HG02763 (cell line): ENCODE data around the gene BAIAP3.
"Not testable (repeated sequence)": the region's sequence is repeated elsewhere in the genome, so short reads cannot be mapped to it uniquely, and the experiment has no call there.

Experiments used
- ATAC-seq: cut with Tn5 transposase; IDR thresholded peaks from one replicate; pipeline ENCODE4 v1.9.1; 2021; ENCODE audit warnings: mild to moderate bottlenecking, moderate library complexity; ENCODE audit not compliant: unreplicated experiment

BAIAP3 gene

DNA sequence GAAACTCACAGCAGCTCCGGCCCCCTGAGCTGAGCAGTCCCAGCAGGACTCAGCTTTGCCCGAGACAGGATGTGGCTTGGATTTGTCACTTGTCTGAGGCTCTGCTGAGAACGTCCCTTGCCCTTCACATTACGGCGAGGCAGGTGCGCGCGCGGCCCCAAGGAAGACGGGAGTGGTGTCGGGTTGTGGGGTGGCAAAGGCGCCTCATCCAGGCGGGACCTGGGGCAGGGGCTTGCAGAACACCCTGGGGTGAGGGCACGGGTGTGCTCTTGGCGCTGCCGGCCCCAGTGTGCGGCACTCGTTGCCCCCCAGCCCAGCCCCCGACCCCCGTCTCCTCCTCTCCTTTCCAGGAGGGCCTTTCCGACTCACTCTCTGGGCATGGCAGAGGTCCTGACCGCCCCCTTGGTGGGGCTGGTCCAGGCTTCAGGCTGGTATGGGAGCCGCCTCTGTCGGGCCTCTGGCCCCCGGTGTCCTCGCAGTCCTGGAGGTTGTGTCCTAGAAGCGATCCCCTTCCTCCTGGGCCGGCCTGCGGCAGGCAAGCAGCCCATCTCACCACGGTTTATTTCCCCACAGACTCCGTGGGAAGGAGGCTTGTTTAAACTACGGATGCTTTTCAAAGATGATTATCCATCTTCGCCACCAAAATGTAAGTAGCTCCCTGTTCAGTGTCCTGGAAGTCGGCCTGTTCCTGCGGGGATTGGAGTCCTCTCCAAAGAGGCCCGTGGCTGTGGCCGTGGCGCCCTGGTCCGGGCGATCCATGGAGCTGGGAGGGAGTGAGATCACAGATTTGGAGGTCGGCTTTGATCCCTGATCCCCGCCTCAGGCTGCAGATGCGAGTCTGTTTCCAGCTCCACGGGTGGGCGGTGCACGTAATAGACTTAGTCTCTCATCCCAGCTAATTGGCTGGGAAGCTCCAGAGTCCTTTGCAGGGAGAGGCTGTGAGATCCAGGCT is 18.1 kb upstream of the BAIAP3 start:
- no peak for ATAC-seq

DNA sequence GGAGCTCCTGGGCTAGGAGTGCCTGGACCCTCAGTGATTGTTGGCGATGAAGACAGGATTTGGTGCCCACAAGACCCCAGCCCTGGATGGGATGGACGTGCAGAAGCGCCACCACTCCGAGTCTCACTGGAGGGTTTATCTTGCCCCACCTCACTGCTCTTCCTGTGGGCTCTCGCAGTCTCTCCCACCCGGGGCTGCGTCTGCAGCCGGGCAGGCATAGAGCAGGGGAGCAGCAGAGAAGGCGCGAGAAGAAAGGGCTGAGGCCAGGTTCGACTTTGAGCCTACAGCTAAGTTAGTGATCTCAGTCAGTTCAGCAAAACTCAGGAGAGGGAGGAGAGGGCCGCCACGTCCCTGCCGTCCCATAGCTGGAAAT is 17.4 kb upstream of the BAIAP3 start:
- ATAC-seq: no peak

DNA sequence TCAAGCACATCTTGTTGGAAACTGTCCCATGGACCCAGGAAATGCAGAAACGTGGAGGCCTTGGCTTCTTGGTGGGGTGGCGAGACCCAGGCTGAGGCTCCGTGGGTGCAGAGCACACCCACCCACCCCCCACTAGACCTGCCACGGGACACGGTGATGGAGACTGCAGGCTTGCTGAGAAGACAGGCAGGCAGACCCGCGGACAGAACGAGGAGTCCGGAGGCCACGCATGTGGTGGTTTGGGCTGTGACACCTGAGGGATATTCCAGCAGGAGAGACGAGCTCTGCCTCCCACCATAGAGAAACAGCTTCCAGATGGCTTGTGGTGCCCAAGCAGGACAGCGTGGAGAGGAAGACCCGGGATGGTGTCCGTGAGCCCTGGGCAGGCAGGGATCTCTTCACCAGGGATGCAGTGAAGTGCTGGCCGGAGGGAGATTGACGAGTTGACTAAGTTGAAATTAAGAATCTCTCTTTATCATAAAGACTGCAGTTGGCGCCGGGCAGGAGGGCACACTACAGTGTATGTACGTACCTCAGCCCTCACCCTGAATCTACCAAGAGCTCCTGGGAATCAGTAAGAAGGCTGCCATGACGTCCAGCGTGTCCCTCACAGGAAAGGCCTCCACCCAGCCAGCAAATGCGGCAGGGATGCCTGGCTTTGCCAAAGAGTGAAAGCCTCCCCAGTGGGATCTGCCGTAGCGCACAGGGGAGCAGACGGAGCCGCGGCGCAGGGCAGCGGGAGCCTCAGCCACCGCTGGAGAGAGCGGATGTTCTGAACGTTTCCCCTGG is 15.8 kb upstream of the BAIAP3 start:
- no peak for ATAC-seq

DNA sequence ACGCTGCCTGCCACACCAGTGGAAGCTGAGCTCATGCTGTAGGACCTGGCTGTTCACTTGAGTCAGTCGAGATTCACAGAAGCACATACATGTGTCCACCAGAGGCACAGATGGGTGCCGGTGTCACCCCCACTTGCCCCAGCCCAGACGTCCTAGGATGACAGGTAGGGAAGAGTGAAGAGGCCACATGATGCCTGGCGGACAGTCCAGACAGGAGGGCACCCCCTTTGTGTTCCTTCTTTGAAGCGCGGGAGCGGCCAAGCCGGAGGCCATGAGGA is 15.2 kb upstream of the BAIAP3 start:
- no peak for ATAC-seq

DNA sequence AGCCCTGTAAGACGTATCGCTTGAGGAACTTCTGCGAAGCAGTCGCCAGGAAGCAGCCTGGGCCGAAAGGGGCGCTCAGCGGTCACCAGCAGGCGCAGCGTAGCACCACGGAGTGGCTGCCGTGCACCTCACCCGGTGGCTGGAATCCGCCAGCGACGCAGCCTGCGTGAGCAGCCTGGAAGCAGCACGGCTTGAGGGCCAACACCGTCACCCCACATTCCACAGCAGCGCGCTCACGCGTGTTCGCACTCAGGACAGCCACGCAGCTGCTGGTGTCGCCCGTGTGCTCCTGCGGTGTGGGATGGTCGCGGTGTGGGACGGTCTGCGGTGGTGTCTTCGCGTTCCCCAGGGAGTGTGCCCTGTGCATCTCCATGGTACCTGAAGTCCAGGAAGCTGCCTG is 14.4 kb upstream of the BAIAP3 start:
- no peak for ATAC-seq

DNA sequence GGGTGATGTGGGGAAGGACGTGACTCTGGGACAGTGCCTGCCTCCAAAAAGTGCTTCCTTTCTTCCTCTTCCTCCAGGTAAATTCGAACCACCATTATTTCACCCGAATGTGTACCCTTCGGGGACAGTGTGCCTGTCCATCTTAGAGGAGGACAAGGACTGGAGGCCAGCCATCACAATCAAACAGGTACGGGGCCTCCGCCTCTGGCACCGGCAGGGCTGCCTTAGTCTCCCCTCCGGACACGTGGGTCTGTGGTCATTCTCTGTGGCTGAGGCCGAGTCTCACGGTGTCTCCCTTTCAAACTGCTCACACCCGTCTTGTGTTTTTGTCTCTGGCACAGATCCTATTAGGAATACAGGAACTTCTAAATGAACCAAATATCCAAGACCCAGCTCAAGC is 13.3 kb upstream of the BAIAP3 start:
- no peak for ATAC-seq

DNA sequence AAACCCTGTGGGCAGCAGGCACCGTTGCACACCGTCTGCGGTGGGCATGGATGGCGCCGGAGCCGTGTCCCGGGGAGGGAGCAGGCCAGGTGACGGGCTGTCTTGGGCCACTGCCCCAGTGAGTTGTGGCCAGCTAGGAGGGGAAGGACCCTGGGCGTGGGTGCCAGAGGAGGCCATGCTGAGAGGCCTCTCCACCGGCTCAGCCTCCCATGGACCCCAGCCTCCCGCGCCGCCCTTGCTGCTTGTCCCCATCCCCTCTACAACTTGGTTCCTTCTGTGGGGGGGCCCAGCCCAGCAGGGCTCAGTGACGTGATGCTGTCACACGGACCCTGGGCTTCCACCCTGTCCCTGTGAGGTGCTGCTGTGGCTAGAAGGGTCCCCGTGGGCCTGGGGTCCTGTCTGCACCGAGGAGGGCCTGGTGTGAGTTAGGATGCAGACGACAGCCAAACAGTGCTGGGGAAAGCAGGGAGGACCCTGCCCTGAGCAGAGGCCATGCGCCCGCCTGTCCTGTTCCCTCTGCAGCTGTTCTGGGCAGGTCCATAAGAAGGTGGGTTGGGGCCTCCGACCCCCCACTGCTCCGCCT is 12.7 kb upstream of the BAIAP3 start:
- no peak for ATAC-seq

DNA sequence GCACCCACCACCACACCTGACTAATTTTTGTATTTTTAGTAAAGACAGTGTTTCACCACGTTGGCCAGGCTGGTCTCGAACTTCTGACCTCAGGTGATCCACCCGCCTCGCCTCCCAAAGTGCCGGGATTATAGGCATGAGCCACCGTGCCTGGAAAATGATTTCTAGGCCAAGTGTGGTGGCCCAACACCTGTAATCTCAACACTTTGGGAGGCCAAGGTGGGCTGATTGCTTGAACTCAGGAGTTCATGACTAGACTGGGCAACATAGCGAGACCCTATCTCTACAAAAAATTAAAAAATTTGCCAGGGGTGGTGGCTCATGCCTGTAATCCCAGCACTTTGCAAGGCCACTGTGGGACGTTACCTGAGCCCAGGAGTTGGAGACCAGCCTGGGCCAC is 11.0 kb upstream of the BAIAP3 start:
- ATAC-seq: no peak

DNA sequence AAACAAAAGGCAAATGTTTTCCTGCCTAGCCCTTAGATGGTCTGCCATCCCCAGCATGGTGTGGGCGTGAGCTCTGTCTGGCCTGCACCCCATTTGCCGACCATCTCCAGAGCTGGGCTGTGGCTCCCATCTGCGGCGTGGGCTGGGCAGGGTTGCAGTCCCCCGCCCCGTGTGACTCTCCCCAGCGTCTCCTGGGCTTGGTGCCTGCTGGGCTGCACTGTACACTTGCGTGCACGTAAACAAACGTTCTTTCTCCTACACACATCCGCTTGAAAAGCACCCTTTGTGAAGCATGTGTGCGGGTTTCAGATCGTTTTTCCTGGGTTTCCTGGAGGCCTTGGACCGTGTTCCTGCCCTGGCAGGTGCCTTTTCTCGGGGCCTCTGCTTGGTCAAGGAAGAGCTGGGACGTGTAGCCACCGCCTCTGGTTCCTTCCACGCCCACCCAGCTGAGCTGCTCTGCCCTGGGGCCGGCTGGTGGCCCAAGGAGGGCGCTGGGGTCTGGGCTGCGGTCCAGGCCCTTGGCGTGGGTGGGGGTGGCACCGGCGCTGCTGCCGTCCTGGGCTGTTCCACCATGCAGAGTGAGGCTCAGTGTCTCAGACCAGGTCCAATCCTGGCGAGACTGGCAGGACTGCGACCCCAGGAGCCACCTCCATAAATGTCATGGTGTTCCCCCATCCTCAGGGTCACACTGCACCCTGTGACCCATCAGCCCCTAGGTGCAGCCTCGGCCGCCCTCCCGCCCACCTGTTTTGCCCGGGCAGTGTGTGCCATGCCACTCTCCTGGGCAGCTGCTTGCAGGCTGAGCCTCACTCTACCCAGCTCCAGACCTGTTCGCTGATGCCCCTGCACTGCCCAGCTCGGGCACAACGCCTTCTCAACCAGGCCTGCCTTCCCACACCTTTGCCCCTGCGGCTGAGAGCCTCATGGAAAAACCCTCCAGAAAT is 9.9 kb upstream of the BAIAP3 start:
- ATAC-seq: no peak

DNA sequence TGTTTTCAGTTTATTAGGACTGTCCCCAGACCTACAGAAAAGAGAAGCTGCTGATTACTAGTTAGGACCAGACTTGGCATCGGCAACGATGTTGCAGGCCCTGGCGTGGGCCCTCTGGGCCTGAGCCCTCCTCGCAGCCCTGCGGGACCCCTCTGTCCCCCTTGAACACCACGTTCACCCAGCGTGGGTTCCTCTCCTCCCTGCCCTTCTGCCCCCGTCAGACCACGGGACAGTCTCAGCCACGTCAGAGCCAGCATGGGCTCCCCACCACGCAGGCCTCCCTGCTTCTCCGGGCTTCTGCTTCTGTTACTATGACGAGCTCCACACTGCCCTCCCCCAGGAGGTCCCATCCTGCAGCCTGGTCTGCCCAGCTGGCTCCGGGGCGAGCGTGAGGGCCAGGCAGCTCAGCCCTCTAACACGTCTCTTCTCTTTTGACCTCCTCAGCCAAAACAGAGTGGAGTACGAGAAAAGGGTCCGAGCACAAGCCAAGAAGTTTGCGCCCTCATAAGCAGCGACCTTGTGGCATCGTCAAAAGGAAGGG is 9.1 kb upstream of the BAIAP3 start:
- no peak for ATAC-seq

DNA sequence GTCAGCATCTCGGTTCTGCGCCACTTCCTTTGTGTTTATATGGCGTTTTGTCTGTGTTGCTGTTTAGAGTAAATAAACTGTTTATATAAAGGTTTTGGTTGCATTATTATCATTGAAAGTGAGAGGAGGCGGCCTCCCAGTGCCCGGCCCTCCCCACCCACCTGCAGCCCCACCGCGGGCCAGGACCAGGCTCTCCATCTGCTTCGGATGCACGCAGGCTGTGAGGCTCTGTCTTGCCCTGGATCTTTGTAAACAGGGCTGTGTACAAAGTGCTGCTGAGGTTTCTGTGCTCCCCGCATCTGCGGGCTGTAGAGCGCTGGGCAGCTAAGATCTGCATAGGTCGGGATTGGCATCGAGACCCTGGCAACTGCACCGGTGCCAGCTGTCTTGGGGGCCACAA is 8.2 kb upstream of the BAIAP3 start:
- ATAC-seq: no peak

DNA sequence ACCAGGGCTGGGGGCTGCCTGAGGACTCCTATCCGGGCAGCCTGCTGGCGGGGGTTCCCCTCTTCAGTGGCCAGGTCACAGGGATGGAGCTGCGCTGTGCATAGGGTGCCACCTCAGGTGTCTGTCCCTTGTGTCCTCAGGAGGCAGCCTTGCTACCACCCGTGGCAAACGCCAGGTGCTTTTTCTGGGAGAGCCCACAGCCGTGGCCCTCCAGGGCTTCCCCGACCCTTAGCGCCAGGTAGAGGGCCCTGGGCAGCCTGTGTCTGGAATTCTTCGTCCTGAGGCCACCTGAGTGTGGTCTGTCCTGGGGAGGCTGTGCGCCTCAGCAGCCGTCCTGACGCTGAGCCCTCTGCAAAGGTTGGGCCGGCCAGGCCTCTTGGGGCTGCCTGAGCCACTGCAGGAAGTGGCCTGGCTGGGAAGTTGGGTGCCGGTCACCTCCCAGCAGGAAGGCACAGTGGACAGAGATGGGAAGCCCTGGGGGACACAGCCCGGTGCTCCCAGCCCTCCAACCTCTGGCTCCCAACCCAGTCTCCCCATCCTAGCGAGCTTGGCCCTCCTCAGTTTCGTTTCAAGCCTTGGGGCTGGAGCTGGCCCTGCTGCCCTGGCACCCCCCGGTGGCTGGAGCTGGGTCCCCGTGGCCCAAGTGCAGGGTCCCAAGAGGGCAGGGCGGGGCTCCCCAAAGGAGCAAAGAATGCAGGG is 7.6 kb upstream of the BAIAP3 start:
- no peak for ATAC-seq

DNA sequence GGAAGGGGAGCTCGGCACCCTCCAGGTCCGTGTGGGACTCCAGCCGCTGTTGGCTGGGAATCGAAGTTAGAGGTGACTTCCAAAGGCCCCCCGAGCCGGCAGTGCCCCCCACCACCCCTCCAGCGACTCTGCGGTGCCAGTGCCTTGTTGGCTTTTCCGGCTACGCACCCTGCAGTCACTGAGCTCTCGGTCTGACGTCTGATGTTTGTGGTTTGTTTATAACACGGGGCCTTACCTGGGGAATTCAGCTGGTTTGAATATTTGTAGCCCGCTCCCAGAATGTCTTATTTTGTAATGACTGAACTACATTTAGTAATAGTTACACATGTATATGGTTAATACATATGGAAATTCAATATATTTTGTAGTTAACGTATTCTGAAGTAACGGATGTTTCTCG is 7.1 kb upstream of the BAIAP3 start:
- ATAC-seq: no peak

DNA sequence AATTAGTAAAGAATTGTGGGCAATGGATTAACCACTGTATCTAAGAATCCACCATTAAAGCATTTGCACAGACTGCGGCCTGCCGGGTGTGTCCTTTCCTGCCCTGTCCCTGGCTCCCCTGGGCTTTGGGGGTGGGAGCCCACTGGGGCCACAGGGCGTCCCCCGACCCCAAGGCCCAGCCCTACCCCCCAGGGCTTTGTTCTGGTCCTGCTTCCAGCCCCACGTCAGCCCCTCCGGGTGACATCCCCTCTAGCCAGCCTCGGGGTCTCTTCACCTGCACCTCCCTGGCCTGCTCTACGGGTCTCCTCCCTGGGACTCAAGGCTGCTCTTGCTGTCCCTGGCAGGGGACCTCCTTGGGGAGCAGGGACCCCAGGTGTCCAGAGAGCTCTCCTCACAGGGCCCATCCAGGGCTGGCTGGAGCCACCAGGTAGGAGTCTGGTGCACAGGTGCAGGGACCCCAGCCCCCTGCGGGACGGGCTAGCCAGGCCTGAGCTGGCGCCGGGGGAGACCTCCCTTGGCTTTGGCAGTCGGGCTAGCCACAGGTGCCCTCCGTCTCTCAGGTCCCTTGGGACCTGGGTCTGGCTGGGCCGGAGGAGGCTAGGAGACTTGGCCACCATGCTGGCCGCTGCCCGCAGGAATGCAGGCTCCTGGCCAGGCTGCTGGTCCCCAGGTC is 6.4 kb upstream of the BAIAP3 start:
- ATAC-seq: no peak

DNA sequence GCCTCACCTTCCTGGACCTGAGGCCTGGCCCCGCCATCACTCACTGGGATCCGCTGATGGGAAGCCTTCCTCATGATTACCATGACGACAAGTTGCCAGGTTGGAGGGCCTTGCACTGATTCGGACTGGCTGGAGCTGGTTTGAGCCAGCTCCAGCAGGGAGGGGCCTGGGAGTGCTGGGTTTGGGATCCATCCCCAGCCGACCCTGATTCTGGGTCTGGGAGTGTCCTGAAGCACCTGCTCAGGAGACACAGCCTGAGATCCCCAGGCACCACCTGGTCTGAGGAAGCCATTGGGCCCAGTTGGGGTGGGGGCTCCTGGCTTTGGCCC is 5.9 kb upstream of the BAIAP3 start:
- ATAC-seq: no peak

DNA sequence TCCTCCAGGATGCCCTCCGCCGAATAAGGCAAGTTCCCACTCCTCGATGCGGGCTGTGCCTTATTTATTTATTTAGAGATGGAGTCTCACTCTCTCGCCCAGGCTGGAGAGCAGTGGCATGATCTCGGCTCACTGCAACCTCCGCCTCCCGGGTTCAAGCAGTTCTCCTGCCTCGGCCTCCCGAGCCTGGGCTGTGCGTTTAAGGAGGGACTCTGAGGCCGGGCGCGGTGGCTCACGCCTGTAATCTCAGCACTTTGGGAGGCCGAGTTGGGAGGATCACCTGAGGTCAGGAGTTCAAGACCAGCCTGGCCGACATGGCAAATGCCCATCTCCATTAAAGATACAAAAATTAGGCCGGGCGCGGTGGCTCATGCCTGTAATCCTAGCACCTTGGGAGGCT is 5.3 kb upstream of the BAIAP3 start:
- ATAC-seq: not testable (repeated sequence)

DNA sequence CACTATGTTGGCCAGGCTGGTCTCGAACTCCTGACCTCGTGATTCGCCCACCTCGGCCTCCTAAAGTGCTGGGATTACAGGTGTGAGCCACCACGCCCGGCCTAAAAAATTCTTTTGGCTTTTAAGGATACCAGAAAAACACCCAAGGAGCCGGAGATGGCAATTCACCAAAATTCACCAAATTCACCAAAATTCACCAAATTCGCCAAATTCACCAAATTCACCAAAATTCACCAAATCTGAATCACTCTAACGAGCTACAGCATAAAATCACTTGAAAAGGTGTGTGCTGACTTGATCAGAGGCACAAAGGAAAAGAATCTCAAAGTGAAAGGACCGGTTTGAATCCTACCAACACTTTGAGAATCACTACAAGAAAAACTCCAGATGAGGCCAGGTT is 4.5 kb upstream of the BAIAP3 start:
- not testable (repeated sequence) for ATAC-seq

DNA sequence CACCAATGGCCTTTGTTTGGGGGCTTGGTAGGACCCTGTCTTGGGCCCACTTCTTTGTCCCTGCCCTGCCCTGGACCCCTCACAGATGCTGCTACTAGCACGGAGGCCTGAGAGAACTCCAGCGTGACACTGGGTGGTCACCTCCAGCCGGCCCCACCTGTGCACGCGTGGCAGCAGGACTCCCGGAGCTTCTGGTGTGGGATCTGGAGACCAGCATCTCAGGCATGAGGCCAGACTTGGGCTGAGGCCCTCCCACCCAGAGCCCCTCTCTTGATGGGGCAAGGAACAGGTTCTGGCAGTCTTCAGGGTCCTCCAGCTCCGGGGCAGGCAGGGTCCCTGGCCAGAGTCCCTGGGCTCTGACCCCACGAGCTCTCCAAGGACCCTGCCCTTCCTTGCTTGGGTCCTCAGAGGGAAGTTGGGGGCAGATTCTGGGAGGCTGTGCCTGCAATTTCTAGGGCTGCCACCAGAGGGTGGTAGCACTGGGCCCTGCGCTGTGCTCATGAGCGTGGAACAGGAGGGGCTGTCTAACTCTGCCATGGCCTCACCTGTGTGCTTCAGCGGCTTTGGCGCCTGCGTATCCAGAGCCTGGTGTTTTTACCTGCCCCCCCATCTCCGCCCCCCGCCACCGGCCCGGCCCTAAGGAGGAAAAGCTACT is 3.1 kb upstream of the BAIAP3 start:
- no peak for ATAC-seq
